Neural cell (in vitro differentiated cells): Measurements from ENCODE around the gene HS3ST5. TPM values are rescaled to one million over a fixed set of nuclear protein-coding genes. Genes with fewer than 3 reads are reported as not detected.
A peak's percentile ranks its signal among the peaks of the same experiment; 100 is the strongest.

Source experiments
- H2AFZ ChIP-seq: fragments of 200-600, 300-800 bp; sonication (generic), shearing (Covaris generic); 2 replicates; pipeline ENCODE4 v1.6.0; 2014; ENCODE audit warnings: low read depth, mild to moderate bottlenecking, antibody characterized with exemption, low read length, moderate library complexity
- H3F3A ChIP-seq: fragments of 200-600 bp; shearing (Covaris generic); 2 replicates; pipeline ENCODE4 v1.6.1; 2016; ENCODE audit warnings: mild to moderate bottlenecking, moderate library complexity, mixed read lengths, antibody characterized with exemption, low read length; ENCODE audit not compliant: insufficient read depth, poor library complexity, severe bottlenecking
- H3K27ac ChIP-seq: fragments of 200-600, 300-800 bp; sonication (generic), shearing (Covaris generic); 2 replicates; pipeline ENCODE4 v1.5.1; 2014; ENCODE audit warnings: mild to moderate bottlenecking, low read length, moderate library complexity
- H3K27me3 ChIP-seq: fragments of 300-800, 200-600 bp; sonication (generic), shearing (Covaris generic); 2 replicates; pipeline ENCODE4 v1.6.0; 2014; ENCODE audit warnings: mild to moderate bottlenecking, low read depth, low read length, moderate library complexity; ENCODE audit not compliant: insufficient read depth
- H3K36me3 ChIP-seq: fragments of 300-800, 200-600 bp; sonication (generic), shearing (Covaris generic); 2 replicates; pipeline ENCODE4 v1.5.1; 2014; ENCODE audit warnings: mild to moderate bottlenecking, antibody characterized with exemption, low read length, moderate library complexity; ENCODE audit not compliant: insufficient read depth
- H3K4me2 ChIP-seq: fragments of 300-800, 200-600 bp; sonication (generic), shearing (Covaris generic); 2 replicates; pipeline ENCODE4 v1.6.0; 2014; ENCODE audit warnings: mild to moderate bottlenecking, low read length
- H3K4me3 ChIP-seq: fragments of 300-800, 200-600 bp; sonication (generic), shearing (Covaris generic); 2 replicates; pipeline ENCODE4 v1.5.1; 2014; ENCODE audit warnings: mild to moderate bottlenecking, low read length, moderate library complexity
- H3K79me2 ChIP-seq: fragments of 200-600 bp; shearing (Covaris generic); replicated peaks from 2 replicates; pipeline ENCODE4 v1.6.0; 2014; ENCODE audit warnings: mild to moderate bottlenecking, low read length, moderate library complexity; ENCODE audit not compliant: insufficient read depth
- H3K9ac ChIP-seq: fragments of 300-800, 200-600 bp; sonication (generic), shearing (Covaris generic); 2 replicates; pipeline ENCODE4 v1.6.1; 2016; ENCODE audit warnings: mild to moderate bottlenecking, low read length, mixed read lengths
- H3K9me2 ChIP-seq: fragments of 200-600 bp; shearing (Covaris generic); 2 replicates; pipeline ENCODE4 v1.6.1; 2016; ENCODE audit warnings: mild to moderate bottlenecking, low read length, mixed read lengths; ENCODE audit not compliant: insufficient read depth
- H3K9me3 ChIP-seq: fragments of 200-600, 300-800 bp; sonication (generic), shearing (Covaris generic); 2 replicates; pipeline ENCODE4 v1.6.1; 2016; ENCODE audit warnings: mild to moderate bottlenecking, mixed run types, low read length, moderate library complexity, mixed read lengths
- H4K20me1 ChIP-seq: fragments of 200-600 bp; shearing (Covaris generic); 2 replicates; pipeline ENCODE4 v1.6.1; 2016; ENCODE audit warnings: mild to moderate bottlenecking, mixed run types; ENCODE audit not compliant: insufficient read depth
- CTCF ChIP-seq: fragments of 450-650 bp; IDR thresholded peaks from 2 replicates; pipeline ENCODE4 v1.5.1; 2014; ENCODE audit warnings: antibody characterized with exemption, mild to moderate bottlenecking, moderate library complexity; ENCODE audit not compliant: poor library complexity, severe bottlenecking
- EP300 ChIP-seq: fragments of 450-650 bp; conservative IDR thresholded peaks from 2 replicates; pipeline ENCODE4 v1.6.1; 2014; ENCODE audit warnings: antibody characterized with exemption, mild to moderate bottlenecking, moderate library complexity; ENCODE audit not compliant: poor library complexity, severe bottlenecking
- MXI1 ChIP-seq: fragments of 450-650 bp; conservative IDR thresholded peaks from 2 replicates; pipeline ENCODE4 v1.6.1; 2014; ENCODE audit warnings: antibody characterized with exemption, mild to moderate bottlenecking; ENCODE audit not compliant: poor library complexity, severe bottlenecking
- POLR2AphosphoS5 ChIP-seq: IDR thresholded peaks from 2 replicates; pipeline ENCODE4 v1.6.1; 2012
- REST ChIP-seq: IDR thresholded peaks from 2 replicates; pipeline ENCODE4 v1.6.1; 2012; ENCODE audit warnings: borderline replicate concordance
- TAF1 ChIP-seq: IDR thresholded peaks from 2 replicates; pipeline ENCODE4 v1.6.1; 2012; ENCODE audit warnings: low read depth
- polyA plus RNA-seq: library from polyadenylated mRNA; depleted of rRNA; stranded (reverse); fragments of >200 nt; gene quantifications from 2 replicates; pipeline ENCODE4 v1.2.3, GENCODE V29; 2014

HS3ST5 gene
- polyA plus RNA-seq, 1 donor from 2014 or later = not detected

- no peak overlapping the region for H3K4me3 ChIP-seq
- TF ChIP-seq EP300 = no peak
- no peak for TF ChIP-seq TAF1
- no peaks in the 10 kb centered on the region for H4K20me1 ChIP-seq
- no peaks in the 10 kb centered on the region for H3K9me3 ChIP-seq
- no peaks in the 10 kb centered on the region for H3K79me2 ChIP-seq
- H3F3A ChIP-seq = no peaks in the 10 kb centered on the region
- no peaks in the 10 kb centered on the region for H3K27me3 ChIP-seq
- no peak overlapping the region for H2AFZ ChIP-seq
- no peak overlapping the region for H3K27ac ChIP-seq
- no peaks in the 10 kb centered on the region for H3K36me3 ChIP-seq
- H3K9ac ChIP-seq = no peak overlapping the region
- H3K4me2 ChIP-seq = no peak overlapping the region
- H3K9me2 ChIP-seq = no peaks in the 10 kb centered on the region
Observed at GRCh38 chr6:114376611-114377175, 33.9 kb upstream of the HS3ST5 start.

- H2AFZ ChIP-seq = no peak overlapping the region
- H3K36me3 ChIP-seq = no peaks in the 10 kb centered on the region
Observed at GRCh38 chr6:114375541-114376192, 32.8 kb upstream of the HS3ST5 start.

DNA sequence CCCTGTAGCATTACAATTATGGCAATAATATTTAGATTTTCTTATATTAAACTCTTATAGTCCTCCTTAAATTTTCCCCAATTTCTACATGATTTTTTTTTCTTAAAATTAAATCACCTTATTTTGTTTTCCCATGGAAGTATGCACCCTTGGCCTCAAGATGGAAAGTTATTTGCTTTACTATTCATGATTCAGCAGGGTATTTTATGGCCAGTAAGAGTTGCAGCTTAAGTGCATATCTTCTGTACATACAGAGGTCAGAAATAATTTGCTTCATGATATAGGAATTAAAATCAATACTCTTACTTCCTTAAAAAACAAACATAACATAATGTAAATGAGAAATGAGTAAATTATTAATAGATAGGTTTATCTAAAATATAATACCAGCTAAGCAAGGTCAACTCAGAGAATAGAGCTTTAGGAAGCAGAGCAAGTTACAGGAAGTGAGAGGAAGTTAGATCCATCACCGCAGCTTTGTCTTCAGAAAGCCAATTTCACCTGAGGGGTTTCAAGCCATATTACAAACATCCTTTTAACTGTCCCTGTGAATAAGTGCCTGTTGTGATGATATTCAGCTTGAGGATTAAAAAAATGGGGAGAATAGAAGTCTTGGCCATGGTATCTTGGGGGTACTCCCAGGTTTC lies 24.6 kb upstream of the HS3ST5 start:
- Histone ChIP-seq H3K4me2 (no peak overlapping the region), H3F3A (no peaks in the 10 kb centered on the region), H3K9me2 (no peaks in the 10 kb centered on the region), H3K27me3 (no peaks in the 10 kb centered on the region), H3K27ac (no peak overlapping the region), H2AFZ (no peak overlapping the region), H4K20me1 (no peaks in the 10 kb centered on the region), H3K36me3 (no peaks in the 10 kb centered on the region), H3K9me3 (no peaks in the 10 kb centered on the region), H3K9ac (no peak overlapping the region), H3K4me3 (no peak overlapping the region), H3K79me2 (no peaks in the 10 kb centered on the region)
- TF ChIP-seq POLR2AphosphoS5 (no peak), CTCF (no peak), REST (no peak), EP300 (no peak), MXI1 (no peak)

More at GRCh38 chr6:114375541-114376192, 32.8 kb upstream of the HS3ST5 start:
- Histone ChIP-seq H3K79me2 (no peaks in the 10 kb centered on the region), H3K9ac (no peak overlapping the region), H3K9me3 (no peaks in the 10 kb centered on the region), H3F3A (no peaks in the 10 kb centered on the region), H3K9me2 (no peaks in the 10 kb centered on the region), H3K27ac (no peak overlapping the region), H3K27me3 (no peaks in the 10 kb centered on the region), H3K4me3 (no peak overlapping the region), H4K20me1 (no peaks in the 10 kb centered on the region), H3K4me2 (no peak overlapping the region)
- peak; percentile 31 for TF ChIP-seq REST
- TF ChIP-seq EP300 = peak; percentile 95
- peak; percentile 75 for TF ChIP-seq POLR2AphosphoS5
- no peak for TF ChIP-seq MXI1
